PC-3 (cell line): ENCODE measurements around the gene PQBP1. TPM values are rescaled to one million over a fixed set of nuclear protein-coding genes. Genes with fewer than 3 reads are reported as not detected.

Source experiments
- ATAC-seq: fragments of 200-7000 bp; cut with Tn5 transposase; 2 replicates; pipeline ENCODE4 v1.9.1; 2020; ENCODE audit warnings: mild to moderate bottlenecking, moderate library complexity
- BruUV-seq: library from RNA; stranded (reverse); fragments of 400-500 nt; replicated peaks from 2 replicates; lab custom pipeline; 2021; lab: Mats Ljungman, UMichigan
- CTCF ChIA-PET: fragments of 300-600 bp; sonication (Branson Sonifier 250); formaldehyde crosslinking; loops from one replicate; lab custom pipeline; 2022; ENCODE audit warnings: antibody characterized with exemption; lab: Charles Lee
- POLR2A ChIA-PET: fragments of 300-600 bp; sonication (Branson Sonifier 250); formaldehyde crosslinking; loops from one replicate; lab custom pipeline; 2022; ENCODE audit warnings: antibody characterized with exemption; ENCODE audit not compliant: unreplicated experiment; lab: Charles Lee
- DNase-seq: peaks from one replicate; pipeline ENCODE4 v3.0.0-alpha.2; 2015
- H2AFZ ChIP-seq: fragments of 300-600 bp; sonication (generic); 2 replicates; pipeline ENCODE4 v1.6.0; 2016; ENCODE audit warnings: antibody characterized with exemption, low read length
- H3F3A ChIP-seq: fragments of 300-600 bp; sonication (generic); one replicate; pipeline ENCODE4 v1.6.0; 2017; ENCODE audit warnings: antibody characterized with exemption, low read length, control low read depth, mild to moderate bottlenecking; ENCODE audit not compliant: unreplicated experiment
- H3K27ac ChIP-seq: fragments of 300-600 bp; sonication (generic); 2 replicates; pipeline ENCODE4 v1.5.1; 2016; ENCODE audit warnings: mild to moderate bottlenecking, low read length
- H3K27me3 ChIP-seq: fragments of 300-600 bp; sonication (generic); 2 replicates; pipeline ENCODE4 v1.6.1; 2016; ENCODE audit warnings: low read length, mixed read lengths
- H3K36me3 ChIP-seq: fragments of 300-600 bp; sonication (generic); 2 replicates; pipeline ENCODE4 v1.6.1; 2016; ENCODE audit warnings: low read depth, mixed run types, low read length, mixed read lengths
- H3K4me1 ChIP-seq: fragments of 300-600 bp; sonication (generic); 2 replicates; pipeline ENCODE4 v1.5.1; 2016; ENCODE audit warnings: low read length; ENCODE audit not compliant: insufficient read depth
- H3K4me2 ChIP-seq: fragments of 300-600 bp; sonication (generic); 2 replicates; pipeline ENCODE4 v1.6.0; 2016; ENCODE audit warnings: low read length
- H3K4me3 ChIP-seq: fragments of 300-600 bp; sonication (generic); 2 replicates; pipeline ENCODE4 v1.5.1; 2016; ENCODE audit warnings: mild to moderate bottlenecking, low read length, mixed read lengths
- H3K79me2 ChIP-seq: fragments of 300-600 bp; sonication (generic); 2 replicates; pipeline ENCODE4 v1.6.1; 2017; ENCODE audit warnings: low read length, mixed read lengths
- H3K9ac ChIP-seq: fragments of 300-600 bp; sonication (generic); 2 replicates; pipeline ENCODE4 v1.6.0; 2016; ENCODE audit warnings: mild to moderate bottlenecking, low read length
- H3K9me2 ChIP-seq: fragments of 300-600 bp; sonication (generic); replicated peaks from 2 replicates; pipeline ENCODE4 v1.6.1; 2016; ENCODE audit warnings: mixed run types, low read length, mixed read lengths
- H3K9me3 ChIP-seq: fragments of 300-600 bp; sonication (generic); 2 replicates; pipeline ENCODE4 v1.6.1; 2016; ENCODE audit warnings: low read length, mixed read lengths
- H4K20me1 ChIP-seq: fragments of 300-600 bp; sonication (generic); 2 replicates; pipeline ENCODE4 v1.6.1; 2016; ENCODE audit warnings: low read length, mixed read lengths
- CTCF ChIP-seq: fragments of 300-600 bp; sonication (generic); conservative IDR thresholded peaks from 2 replicates; pipeline ENCODE4 v1.5.1; 2017; ENCODE audit warnings: antibody characterized with exemption, low read depth, mild to moderate bottlenecking, low read length
- EZH2 ChIP-seq: fragments of 300-600 bp; sonication (generic); IDR thresholded peaks from one replicate; pipeline ENCODE4 v1.6.1; 2017; ENCODE audit warnings: antibody characterized with exemption, mild to moderate bottlenecking, low read length; ENCODE audit not compliant: unreplicated experiment
- EZH2phosphoT487 ChIP-seq: fragments of 300-600 bp; sonication (generic); IDR thresholded peaks from 2 replicates; pipeline ENCODE4 v1.6.1; 2018; ENCODE audit warnings: mild to moderate bottlenecking, antibody characterized with exemption, low read length, borderline replicate concordance
- intact Hi-C: fragments of 100-400 bp; cut with micrococcal nuclease; formaldehyde crosslinking; loops from 2 replicates; pipeline ENCODE4 v1.9.0; 2023
- total RNA-seq: library from RNA; depleted of rRNA; stranded (reverse); fragments of >200 nt; gene quantifications from 2 replicates; pipeline ENCODE4 v1.2.3, GENCODE V29; 2014

PQBP1 gene
- total RNA-seq, 1 experiment from 2014 or later: 189 TPM

DNA sequence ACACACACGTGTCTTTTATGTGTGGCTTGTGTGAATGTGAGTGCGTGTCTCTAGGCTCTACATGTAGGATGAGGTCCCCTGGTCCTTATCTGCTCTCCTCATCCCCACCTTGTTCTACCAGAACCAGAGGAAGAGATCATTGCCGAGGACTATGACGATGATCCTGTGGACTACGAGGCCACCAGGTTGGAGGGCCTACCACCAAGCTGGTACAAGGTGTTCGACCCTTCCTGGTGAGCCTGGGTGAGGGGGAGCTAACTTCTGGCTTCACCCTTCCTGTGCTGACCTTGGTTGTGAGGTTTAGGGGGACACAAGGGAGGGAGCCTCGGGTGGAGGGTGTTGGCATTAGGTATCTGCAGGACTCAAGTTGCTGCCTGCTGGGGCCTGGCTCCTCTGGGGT, 3.3 kb downstream of the PQBP1 start:
- H3K27ac ChIP-seq: no peak overlapping the region
- no peaks in the 10 kb centered on the region for H3K27me3 ChIP-seq
- H3K4me2 ChIP-seq: no peak overlapping the region
- no peak overlapping the region for H2AFZ ChIP-seq
- ChIA-PET POLR2A (interaction anchor here (0.7 kb wide), 1 partner anchor 383 kb away, joined by 3 read pairs; no protein-coding TSS in a partner anchor), CTCF (no interaction called here)
- TF ChIP-seq EZH2 (no peak), EZH2phosphoT487 (no peak), CTCF (no peak)
- DNase-seq (no peak), ATAC-seq (no peak)
- intact Hi-C loops: no loop called here
- H3F3A ChIP-seq: no peaks in the 10 kb centered on the region
- H4K20me1 ChIP-seq: no peaks in the 10 kb centered on the region
- H3K9me3 ChIP-seq: no peaks in the 10 kb centered on the region
- H3K9ac ChIP-seq: no peak overlapping the region
- no peaks in the 10 kb centered on the region for H3K9me2 ChIP-seq
- peaks cover 17% of the 10 kb centered on the region for H3K4me1 ChIP-seq
- peaks cover 46% of the 10 kb centered on the region for H3K79me2 ChIP-seq
- H3K4me3 ChIP-seq: no peak overlapping the region
- peaks cover 6% of the 10 kb centered on the region for H3K36me3 ChIP-seq
- no TSS peak for BruUV-seq

DNA sequence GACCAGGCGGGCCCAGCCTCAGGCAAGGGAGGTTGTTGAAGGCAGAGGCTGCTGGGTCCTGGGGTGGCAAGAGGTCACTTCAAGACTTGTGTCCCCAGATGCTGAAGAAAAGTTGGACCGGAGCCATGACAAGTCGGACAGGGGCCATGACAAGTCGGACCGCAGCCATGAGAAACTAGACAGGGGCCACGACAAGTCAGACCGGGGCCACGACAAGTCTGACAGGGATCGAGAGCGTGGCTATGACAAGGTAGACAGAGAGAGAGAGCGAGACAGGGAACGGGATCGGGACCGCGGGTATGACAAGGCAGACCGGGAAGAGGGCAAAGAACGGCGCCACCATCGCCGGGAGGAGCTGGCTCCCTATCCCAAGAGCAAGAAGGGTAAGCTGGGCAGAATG, 4.4 kb downstream of the PQBP1 start:
- H3F3A ChIP-seq: no peaks in the 10 kb centered on the region
- peaks cover 10% of the 10 kb centered on the region for H3K4me1 ChIP-seq
- peaks cover 35% of the 10 kb centered on the region for H3K79me2 ChIP-seq
- no peak overlapping the region for H3K27ac ChIP-seq
- TF ChIP-seq EZH2: no peak
- no peak for TF ChIP-seq EZH2phosphoT487
- no peak for TF ChIP-seq CTCF
- H3K4me2 ChIP-seq: no peak overlapping the region
- H3K4me3 ChIP-seq: no peak overlapping the region
- peaks cover 6% of the 10 kb centered on the region for H3K36me3 ChIP-seq
- H4K20me1 ChIP-seq: no peaks in the 10 kb centered on the region
- ATAC-seq (no peak), DNase-seq (no peak)
- H3K9me3 ChIP-seq: no peaks in the 10 kb centered on the region
- H2AFZ ChIP-seq: no peak overlapping the region
- no peak overlapping the region for H3K9ac ChIP-seq
- H3K9me2 ChIP-seq: no peaks in the 10 kb centered on the region
- intact Hi-C loops: no loop called here
- BruUV-seq: TSS peak; percentile 2
- CTCF ChIA-PET: no interaction called here
- POLR2A ChIA-PET: no interaction called here
- H3K27me3 ChIP-seq: no peaks in the 10 kb centered on the region

DNA sequence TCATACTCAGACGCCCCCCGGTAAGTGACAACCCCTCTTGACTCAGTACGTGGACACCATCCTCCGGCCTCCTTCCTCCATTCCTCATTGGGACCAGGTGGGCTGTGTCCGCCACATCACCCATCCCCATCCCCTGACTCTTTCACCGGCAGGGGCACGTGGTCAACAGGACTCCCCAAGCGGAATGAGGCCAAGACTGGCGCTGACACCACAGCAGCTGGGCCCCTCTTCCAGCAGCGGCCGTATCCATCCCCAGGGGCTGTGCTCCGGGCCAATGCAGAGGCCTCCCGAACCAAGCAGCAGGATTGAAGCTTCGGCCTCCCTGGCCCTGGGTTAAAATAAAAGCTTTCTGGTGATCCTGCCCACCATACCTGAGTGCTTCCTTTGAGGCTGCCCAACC, 5.0 kb downstream of the PQBP1 start:
- H3K36me3 ChIP-seq: peaks cover 6% of the 10 kb centered on the region
- H4K20me1 ChIP-seq: no peaks in the 10 kb centered on the region
- no peak for ATAC-seq
- ChIA-PET POLR2A (interaction anchor here (0.6 kb wide), 1 partner anchor 366 kb away, joined by 4 read pairs; no protein-coding TSS in a partner anchor), CTCF (no interaction called here)
- H3K79me2 ChIP-seq: peaks cover 31% of the 10 kb centered on the region
- no peak overlapping the region for H3K4me2 ChIP-seq
- no peak overlapping the region for H3K27ac ChIP-seq
- TF ChIP-seq EZH2phosphoT487: no peak
- no peak for TF ChIP-seq CTCF
- no peak for TF ChIP-seq EZH2
- no peak for DNase-seq
- H3F3A ChIP-seq: no peaks in the 10 kb centered on the region
- no peak overlapping the region for H3K4me3 ChIP-seq
- no peaks in the 10 kb centered on the region for H3K9me2 ChIP-seq
- H2AFZ ChIP-seq: no peak overlapping the region
- peaks cover 10% of the 10 kb centered on the region for H3K4me1 ChIP-seq
- no peak overlapping the region for H3K9ac ChIP-seq
- no peaks in the 10 kb centered on the region for H3K9me3 ChIP-seq
- BruUV-seq: no TSS peak
- intact Hi-C loops: no loop called here
- H3K27me3 ChIP-seq: no peaks in the 10 kb centered on the region
